ENCODE results near the gene RBM4B. TPM values are rescaled to one million over a fixed set of nuclear protein-coding genes. Genes with fewer than 3 reads are reported as not detected.

RBM4B gene
- total RNA-seq: 14.5 and 19.9 TPM in 2 replicates

GRCh38 chr11:66677599-66678375, at the start of gene RBM4B:
TSS of gene RBM4B (minus strand) at chr11:66677887. CDS start at chr11:66677079, 808 bp downstream.

GRCh38 chr11:66638177-66639065, 39.3 kb downstream of the RBM4B start, which contains the start of gene RBM4:
TSS of gene RBM4 (plus strand) at chr11:66638703. CDS start at chr11:66639712, 1,009 bp downstream.

GRCh38 chr11:66616379-66617154, 61.1 kb downstream of the RBM4B start, which contains the start of gene RBM14:
TSS of gene RBM14 (plus strand) at chr11:66616630. CDS start at chr11:66616721, 91 bp downstream.

Other genes with a start within 250 kb of the RBM4B start
- 47.7 and 74.2 TPM in 2 replicates for gene MRPL11, start 239.0 kb downstream of the RBM4B start, total RNA-seq
- 10.0 and 13.5 TPM in 2 replicates for gene PELI3, start 211.0 kb downstream of the RBM4B start, total RNA-seq
- gene DPP3, start 197.5 kb downstream of the RBM4B start, total RNA-seq: 40.3 and 61.2 TPM in 2 replicates
- 17.3 and 66.4 TPM in 2 replicates for gene BBS1, start 167.3 kb downstream of the RBM4B start, total RNA-seq
- gene ZDHHC24, start 131.8 kb downstream of the RBM4B start, total RNA-seq: 27.7 and 33.5 TPM in 2 replicates
- gene ACTN3, start 131.0 kb downstream of the RBM4B start, total RNA-seq: 3.3 TPM in 1 of 2 replicates, not detected in the other
- gene CTSF, start 109.3 kb downstream of the RBM4B start, total RNA-seq: 20.9 and 146 TPM in 2 replicates
- gene CCDC87, start 84.8 kb downstream of the RBM4B start, total RNA-seq: 0.26 TPM in 1 of 2 replicates, not detected in the other
- 26.6 and 44.9 TPM in 2 replicates for gene CCS, start 84.7 kb downstream of the RBM4B start, total RNA-seq
- gene RBM14, start 61.3 kb downstream of the RBM4B start, total RNA-seq: 41.2 and 69.5 TPM in 2 replicates
- gene RBM4, start 39.2 kb downstream of the RBM4B start, total RNA-seq: 107 and 143 TPM in 2 replicates
- 0.88 and 6.9 TPM in 2 replicates for gene SPTBN2, start 51.3 kb upstream of the RBM4B start, total RNA-seq
- gene RCE1, start 165.6 kb upstream of the RBM4B start, total RNA-seq: 17.3 and 27.0 TPM in 2 replicates
- 32.2 and 33.5 TPM in 2 replicates for gene LRFN4, start 179.2 kb upstream of the RBM4B start, total RNA-seq

All from epithelial cell of alveolus of lung (primary cell).